ENCODE results near the gene MIEF1.

Gene MIEF1

DNA sequence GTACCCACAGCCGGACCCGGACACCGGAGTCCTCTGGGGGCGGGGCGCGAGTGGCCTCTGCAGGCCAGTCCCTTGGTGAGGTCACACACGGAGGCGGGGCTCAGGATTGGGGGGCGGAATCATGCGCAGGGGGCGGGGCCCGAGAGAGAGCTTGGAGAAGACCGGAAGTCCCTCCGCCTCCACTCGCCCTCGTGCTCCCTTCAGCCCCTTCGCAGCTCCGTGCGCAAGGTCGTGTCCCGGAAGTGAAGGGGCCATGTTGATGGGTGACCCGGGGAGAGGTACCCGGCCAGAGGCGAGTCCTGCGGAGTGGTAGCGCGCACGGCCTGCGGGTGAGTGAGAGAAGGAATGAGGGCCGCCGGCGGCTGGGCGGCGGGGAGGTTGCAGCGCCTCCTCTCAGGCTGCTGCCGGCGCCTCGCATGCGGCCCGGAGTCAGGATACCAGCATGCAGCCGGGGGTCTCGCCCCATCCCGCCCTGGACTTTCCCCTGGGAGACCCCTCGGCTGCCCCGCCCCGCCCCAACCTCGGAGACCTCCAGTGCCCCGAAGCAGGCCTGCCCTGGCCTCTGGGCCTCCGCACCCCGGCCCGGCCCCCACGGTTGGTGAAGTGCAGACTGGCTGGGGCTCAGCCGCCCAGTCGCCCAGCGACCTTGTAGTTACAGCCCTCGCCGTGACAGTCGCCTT, at the start of gene MIEF1:
Gene MIEF1, plus strand, starts transcription at position 182 of the 680 bp plus-strand sequence. CDS start 9,005 bp downstream, outside the sequence.
- peak; percentile 91 to 92 for DNase-seq (ENCODE audit: low read depth in 2 of 2)

DNA sequence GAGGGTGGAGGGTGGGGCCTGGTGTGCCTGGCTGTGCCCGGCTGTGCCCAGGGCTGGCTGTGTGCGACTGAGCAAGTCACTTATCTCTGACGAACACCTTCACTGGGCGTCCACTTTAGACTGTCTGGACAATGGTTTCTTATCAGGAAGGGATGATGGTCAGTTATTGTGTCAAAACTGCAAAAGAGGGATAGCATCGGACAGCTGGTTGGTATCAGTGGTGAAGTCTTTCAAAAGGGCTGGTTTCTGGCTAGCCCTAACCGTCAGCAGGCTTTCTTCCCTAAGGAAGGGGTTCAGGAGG, 49.4 kb upstream of the MIEF1 start:
- DNase-seq (ENCODE audit: low read depth in 2 of 2), result no peak

DNA sequence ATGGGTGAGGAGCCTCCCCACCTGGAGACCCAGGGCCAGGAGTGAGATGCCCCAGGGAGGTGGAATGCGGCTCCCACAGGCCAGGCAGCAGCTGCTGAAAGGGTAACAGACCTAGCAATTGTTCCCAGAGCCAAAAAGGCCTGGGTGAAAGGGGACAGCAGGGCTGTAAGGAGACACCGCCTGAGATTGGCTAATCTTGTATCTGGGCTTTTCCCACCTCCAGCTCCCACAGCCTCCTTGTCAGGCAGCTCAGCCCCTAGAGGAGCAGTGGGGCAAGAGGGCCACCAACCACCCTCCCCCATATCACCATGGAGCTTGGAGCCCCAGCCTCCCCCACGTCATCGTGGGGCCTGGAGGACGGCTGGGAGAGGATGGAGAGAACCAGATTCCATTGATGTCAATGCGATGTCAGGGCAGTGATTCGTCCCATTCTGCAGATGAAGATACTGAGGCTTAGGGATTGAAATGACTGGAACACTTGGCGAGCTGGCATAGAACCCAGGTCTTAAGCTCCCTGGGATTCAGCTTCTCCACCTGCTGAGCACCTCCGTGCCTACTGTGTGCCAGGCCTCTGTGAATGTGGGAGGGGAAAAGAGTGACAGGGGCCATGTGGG, 48.2 kb upstream of the MIEF1 start:
- DNase-seq (ENCODE audit: low read depth in 2 of 2), result no peak

DNA sequence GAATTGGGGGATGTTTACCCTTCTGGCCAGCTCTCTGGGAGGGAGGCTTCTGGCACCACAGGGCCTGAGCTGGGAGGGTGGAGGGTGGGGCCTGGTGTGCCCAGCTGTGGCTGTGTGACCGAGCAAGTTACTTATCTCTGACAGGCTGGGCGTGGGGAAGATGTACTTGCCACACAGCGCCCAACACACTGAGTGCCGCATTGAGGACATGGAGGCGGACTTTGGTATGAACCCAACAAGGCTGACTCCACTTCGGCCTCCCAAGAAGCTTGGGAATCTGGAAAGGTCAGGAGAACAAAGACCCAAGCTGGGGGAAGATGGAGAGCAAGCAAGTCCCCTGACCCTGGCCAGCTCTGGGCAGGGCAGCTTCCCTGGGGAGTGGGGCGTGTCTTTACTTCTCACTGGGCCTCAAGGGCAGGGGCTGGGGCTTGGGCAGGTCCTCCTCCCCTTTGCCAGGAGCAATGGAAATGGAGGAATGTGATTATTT, 47.7 kb upstream of the MIEF1 start:
- DNase-seq (ENCODE audit: low read depth in 2 of 2), result no peak

DNA sequence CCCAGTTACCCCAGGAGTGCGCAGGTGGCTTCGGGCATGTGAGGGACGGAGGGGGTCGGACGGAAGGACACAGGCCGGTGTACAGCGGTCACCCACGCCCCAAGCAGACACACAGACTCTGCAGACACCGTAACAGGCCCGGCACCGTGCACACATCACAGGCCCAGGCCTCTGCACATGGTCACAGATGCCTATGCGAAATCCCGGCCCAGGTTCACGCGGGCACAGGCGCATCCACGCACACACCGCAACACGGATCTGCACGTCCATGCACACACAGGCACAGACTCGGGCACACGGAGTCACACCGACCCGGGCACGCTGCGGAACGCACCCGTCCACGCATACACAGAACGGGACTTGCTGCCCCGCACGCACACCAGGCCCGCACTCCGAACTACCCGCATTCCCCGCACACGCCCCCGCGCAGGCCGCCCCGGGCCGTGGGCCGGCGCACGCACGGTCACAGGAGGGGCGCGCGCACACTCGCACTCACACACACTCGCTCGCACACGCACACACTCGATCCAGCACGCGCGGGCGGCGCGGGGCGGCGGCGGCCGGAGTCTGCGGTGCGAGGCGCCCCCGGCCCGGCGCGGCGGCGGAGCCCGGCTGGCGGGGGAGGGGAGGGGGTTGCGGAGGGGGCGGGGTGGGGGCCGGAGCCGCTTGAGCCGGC, 45.4 kb upstream of the MIEF1 start, which contains the start of gene MGAT3:
Gene MGAT3, plus strand, starts transcription at position 491 of the 676 bp plus-strand sequence. CDS start 30,336 bp downstream, outside the sequence.
- DNase-seq (ENCODE audit: low read depth in 2 of 2), result no peak

DNA sequence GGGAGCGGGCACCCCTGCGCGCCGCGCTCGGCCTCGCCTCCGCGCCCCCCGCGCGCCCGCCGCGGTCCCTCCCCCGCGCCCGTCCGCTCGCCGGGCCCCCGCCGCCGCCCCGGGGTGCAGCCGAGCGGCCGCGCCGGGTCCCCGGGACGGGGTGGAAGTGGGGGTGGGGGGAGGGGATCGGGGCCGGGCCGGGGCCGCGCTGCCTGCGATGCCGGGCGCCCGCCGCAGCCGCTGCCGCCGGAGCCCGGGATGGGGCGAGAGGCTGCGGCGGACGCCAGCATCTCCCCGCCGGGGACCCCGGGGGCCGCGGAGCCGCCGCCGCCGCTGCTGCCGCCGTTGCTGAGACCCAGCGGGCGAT, 44.9 kb upstream of the MIEF1 start:
- no peak for DNase-seq (ENCODE audit: low read depth in 2 of 2)

DNA sequence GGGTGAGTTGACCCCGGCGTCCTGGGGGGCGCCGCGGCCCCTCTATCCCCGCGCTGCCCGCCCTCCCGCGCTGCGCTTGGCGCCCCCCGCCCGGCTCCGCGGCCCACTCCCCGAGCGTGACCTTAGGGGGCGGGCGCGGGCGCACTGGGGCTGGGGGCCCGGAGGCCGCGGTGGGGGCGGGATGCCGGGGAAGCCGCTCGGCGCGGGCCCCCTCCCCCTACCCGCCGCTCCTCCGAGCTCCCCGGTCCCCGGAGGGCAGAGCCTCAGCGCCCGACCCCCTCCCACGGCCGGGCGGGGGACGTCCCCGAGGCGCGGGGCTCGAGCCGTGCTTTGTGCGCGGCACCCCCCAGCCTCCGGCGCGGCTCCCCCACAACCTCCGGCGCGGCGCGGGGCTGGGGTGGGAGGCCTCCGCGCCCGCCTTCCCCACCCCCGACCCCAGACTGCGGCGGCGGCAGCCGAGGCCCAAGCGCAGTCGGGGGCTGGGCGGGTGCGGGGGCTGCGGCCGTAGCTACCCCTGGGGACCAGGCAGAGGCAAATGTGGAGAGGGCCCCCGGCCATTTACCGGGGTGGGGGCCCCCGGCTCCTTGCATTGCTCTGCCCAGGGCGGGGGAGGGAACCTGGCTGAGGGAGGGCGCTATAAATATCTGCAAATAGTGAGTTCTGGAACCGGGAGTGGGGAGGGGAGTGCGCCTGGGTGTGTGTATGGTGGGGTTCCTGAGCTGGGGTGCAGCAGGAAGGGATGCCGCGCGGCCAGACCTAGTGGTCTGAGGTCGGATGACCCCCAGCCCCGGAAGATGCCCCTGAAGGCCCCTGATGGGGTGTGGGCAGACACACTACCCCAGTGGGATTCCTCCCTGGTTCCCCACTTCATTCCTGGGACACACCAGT, 44.3 kb upstream of the MIEF1 start:
- DNase-seq (ENCODE audit: low read depth in 2 of 2), result no peak

DNA sequence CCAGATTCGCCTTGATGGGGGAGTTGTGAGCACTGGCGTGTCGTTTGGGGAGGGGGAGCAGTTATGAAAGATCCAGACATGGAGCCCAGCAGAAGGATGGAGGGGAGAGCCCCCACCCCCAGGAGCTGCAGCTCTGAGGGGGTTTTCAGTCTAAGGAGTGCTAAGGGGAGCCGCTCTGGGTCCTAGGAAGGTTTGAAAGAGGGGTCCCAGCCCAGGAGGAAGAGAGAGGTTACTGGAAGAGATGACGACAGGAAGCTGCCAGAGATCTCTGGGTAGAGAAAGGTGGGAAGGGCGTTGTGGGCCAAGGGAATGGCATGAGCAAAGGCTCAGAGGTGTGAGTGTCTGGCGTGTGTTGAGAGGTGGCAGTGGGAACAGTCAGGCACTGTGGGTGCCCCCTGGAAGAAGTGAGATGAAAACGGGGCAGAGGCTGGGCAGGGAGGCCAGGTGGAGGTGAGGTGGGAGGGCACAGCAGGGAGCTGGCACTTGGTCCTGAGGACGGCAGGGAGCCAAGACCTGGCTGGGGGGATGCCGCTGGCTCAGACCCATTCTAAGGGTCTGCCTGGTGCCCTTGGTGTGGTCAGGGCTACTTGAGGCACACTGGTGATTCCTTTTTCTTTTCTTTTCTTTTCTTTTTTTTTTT, 43.5 kb upstream of the MIEF1 start:
- DNase-seq (ENCODE audit: low read depth in 2 of 2), result no peak

DNA sequence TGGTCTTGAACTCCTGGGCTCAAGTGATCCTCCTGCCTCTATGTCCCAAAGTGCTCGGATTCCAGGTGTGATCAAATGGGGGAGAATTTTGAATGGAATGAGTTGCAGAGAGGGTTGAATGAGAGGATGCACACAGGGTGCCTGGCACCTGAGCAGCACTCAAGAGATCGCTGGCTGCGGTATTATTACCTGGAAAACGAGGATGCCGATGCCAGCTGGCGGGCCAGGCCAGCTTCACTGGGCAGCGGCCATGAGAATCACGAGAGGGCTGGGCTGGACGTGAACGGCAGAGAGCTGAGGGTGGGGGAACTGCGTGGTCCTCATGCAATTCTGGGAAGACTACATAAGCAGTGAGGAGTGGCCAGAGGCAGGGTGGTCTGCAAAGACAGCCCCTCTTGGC, 42.4 kb upstream of the MIEF1 start:
- no peak for DNase-seq (ENCODE audit: low read depth in 2 of 2)

DNA sequence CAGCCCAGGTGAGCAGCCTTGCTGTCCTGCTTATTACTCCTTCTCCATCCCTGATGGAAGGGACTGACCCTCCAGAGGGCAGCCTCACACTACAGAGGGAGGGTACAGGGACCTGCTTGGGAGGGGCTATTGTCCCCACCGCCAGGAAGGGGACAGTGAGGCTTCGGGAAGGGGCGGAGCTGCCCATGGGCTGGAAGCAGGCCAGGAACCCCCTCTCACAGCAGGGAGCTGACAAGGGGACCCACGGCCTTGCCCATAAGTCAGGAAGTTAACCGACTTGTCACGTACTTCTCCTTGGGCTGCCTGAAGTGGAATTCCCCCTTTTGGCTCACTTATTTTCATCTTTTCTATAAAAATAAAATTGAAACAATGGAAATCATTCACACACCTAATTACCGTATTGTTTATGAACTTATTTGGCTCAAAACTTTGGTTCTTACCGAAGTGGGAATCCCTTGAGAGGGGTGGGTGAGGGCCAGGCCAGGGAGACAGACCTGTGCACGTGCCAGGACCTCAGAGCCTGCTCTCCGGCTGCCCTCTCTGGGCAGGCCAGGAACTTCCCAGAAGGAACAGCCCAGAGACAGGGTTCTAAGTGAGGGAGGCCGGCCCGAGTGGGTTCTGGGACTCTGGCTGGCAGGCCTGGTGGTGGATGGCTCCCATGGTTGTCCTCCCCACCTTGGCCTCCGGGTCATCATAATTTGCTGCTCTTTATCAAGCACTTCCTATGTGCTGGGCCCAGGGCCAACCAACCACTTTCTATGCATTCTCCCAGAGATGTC, 39.5 kb upstream of the MIEF1 start:
- DNase-seq (ENCODE audit: low read depth in 2 of 2), result no peak

DNA sequence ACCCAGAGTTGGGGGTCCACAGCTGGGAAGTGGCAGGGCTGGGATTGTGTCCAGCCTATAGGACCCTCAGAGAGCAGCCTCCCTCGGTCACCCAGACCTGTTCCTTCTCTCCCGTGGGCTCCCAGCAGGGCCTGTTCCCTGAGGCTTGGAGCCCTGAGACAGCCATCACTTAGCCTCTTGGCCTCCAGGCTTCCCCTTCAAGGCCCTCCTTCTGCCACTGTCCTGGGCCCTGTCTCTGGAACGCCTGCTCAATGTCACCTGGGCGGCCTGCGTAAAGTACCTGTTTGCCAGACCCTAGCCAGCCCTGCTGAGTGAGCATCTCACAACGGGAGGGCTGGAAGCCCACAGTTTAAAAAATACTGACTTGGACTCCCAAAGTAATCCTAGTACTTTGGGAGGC, 38.8 kb upstream of the MIEF1 start:
- DNase-seq (ENCODE audit: low read depth in 2 of 2), result no peak

DNA sequence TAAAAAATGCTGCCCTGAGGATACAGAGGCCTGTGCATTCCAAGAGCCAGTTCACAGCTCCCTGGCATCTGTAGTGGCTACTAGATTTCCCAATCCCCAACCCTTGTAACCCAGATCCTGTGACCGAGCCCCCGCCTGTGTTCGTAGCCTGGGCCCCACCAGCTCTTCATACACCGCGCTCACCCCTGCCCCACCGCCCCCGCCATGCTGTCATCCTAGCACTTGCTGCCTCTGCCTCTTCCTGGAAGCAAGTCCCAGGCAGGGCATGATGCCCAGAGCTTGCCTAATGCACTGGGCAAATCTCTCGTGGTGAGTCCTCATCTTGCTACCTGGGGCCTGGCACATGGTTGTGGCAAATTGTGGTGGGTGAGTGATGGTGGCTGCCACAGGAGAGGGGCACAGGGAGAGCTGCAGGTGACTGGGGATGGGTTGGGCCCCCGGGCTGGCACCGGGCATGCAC, 38.1 kb upstream of the MIEF1 start:
- no peak for DNase-seq (ENCODE audit: low read depth in 2 of 2)

DNA sequence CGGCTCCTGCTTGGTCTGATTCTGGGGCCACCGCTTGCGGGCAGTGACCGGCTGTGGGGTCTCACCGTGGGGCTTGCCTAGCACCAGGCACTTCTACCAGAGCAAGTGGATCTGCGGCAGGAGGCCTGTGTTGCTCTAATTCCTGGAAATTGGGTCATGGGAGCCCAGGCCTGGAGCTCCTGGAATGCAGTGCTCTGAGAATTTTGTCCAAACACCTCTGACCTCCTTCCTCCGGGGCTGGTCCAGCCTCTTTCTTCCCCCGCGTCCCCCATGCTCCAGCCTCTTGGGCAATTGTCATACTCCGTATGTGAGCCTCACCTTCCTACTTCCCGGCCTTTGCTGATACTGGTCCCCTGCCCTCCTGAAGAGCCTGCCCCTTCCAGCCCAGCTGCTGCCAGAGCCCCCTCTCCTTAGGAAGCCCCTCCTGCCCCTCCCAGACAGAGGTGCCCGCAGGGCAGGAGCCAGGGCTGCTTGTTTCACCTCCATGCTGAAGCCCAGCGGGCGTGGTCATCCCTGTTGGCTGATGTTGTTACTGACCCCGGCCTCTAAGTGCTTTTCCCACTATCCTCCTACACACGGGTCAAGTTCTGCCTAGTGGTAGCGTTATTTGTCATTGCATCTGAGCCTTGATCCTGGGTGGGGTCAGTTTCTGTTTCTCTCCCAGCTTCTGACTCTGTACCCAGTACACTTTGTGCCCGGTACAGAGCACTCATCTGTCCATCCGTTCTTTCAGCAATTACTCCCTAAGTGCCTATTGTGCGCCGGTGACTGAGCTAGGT, 35.7 kb upstream of the MIEF1 start:
- no peak for DNase-seq (ENCODE audit: low read depth in 2 of 2)

DNA sequence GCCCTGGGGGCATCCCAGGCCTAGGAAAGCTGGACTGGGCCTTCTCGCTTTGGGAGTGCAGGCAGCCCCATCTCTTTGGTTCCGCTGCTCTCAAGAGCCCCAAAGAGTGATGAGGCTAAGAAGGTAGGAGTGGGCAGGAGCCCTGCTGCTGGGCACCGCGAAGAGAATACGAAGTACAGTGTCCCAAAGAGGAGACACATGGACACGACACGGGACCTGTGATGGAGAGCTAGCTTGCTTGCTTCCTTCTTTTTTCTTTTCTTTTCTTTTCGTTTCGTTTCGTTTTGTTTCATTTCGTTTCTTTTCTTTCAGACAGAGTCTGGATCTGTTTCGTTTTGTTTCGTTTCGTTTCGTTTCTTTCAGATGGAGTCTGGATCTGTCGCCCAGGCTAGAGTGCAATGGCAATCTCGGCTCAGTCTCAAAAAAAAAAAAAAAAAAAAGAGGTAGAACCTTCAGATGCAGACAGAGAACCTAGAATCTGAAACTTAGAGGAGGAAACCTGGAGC, 34.6 kb upstream of the MIEF1 start:
- no peak for DNase-seq (ENCODE audit: low read depth in 2 of 2)

DNA sequence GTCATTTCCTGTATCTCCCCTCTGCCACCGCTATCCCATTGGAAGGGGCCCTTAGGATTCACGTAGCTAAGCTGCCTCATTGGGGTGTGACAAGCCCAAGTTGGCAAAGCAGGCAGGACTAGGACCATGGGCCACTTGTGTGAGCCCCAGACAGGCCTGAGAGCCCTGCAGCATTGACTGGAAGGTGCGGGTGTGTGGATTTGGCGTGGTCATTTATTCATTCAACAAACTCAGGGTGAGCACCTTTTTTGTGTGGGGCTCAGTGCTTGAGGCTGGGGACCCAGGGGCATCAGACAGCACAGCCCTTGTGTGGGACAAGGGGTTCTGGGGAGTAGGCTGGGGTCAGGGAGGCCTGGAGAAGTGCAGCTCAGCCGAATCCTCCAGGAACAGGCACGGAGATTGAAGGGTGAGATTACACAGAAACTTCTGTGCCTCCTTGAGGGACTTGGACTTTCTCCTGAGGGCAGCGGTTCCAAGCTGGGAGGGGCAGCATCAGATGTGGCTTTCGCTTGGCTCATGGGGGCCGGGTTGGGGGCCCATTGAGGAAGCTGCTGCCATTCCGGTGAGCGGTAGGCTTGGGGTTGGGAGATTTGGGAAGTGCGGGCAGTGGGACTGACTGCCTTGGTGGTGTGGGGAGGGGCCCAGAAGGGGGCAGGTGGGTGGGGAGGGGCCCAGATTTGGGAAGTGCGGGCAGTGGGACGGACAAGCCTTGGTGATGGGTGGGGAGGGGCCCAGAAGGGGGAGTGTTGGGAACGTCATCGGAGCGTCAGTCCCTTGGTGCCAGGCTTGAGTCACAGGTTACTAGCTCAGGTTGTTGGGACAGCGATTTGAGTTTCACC, 33.4 kb upstream of the MIEF1 start:
- no peak for DNase-seq (ENCODE audit: low read depth in 2 of 2)

DNA sequence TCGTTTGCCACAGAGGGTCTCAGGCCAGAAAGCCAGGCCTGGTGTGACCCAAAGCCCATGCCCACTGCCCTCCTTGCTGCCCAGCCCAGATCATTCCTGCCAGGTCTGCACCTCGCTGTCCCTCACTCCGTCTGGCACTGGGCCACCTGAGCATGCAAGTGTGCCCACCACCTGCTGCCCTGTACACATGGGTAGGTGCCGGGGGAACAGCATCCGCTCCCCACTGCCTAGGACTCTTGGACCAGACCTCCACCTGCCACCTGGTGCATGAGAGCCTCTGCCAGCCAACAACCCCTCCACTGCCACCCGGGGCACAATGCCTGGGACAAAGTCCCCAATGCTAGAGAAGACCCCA, 32.8 kb upstream of the MIEF1 start:
- DNase-seq (ENCODE audit: low read depth in 2 of 2), result no peak

DNA sequence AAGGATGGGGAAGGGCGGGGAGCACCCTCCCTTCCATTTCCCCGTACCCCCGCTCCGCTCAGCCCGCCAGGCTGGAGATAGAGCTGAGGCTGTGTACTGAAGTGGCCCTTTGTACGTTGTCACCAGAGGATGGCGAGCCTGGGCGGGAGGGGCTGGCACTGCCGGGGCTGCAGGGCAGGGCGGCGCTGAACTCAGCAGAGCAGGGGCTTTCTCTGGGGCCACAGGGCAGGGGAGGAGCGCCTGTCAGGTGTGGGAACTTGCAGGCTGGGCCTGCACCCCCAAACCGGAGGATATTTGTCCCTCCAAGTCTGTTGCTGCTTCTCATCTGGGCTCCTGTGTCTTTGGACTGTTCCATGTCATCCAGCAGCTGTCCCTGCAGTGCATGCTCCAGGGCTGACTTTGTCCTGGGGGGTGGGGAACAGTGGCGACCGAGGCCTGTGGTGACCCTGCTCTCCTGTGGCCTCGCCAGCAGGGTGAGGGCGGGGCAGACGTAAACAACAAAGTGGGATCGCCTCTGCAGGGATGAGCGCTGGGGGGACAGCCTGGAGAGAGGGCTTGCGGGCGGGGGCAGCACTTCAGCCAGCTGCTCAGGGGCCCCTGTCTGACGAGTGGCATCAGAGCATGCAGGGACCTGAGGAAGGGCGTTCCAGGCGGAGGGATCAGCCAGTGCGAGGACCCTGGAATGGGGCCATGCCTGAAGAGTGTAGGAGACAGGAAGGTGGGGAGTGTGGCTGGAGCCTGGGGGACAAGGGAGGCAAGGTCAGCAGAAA, 32.2 kb upstream of the MIEF1 start:
- no peak for DNase-seq (ENCODE audit: low read depth in 2 of 2)

Data from stimulated activated CD4-positive, alpha-beta T cell treated with anti-CD3 and anti-CD28 coated beads, Interleukin-15, amount 100 ng/mL, for 48 hours (primary cell).